K562 (cell line): ENCODE data around the gene IL1RAPL2. TPM values are rescaled to one million over a fixed set of nuclear protein-coding genes. Genes with fewer than 3 reads are reported as not detected.

ENCODE experiments used
- ATAC-seq: fragments of 200-7000 bp; cut with Tn5 transposase; 3 replicates; pipeline ENCODE4 v1.9.1; 2020; ENCODE audit warnings: moderate library complexity
- BruUV-seq: library from RNA; stranded (reverse); fragments of 400-500 nt; replicated peaks from 2 replicates; lab custom pipeline; 2021; lab: Mats Ljungman, UMichigan
- CTCF ChIA-PET: fragments of 300-600 bp; formaldehyde crosslinking; extraction: SDS; loops from one replicate; lab custom pipeline; 2021; ENCODE audit warnings: low intra/inter-chr PET ratio; lab: Yijun Ruan, JAX
- POLR2A ChIA-PET: fragments of 300-600, 350-650 bp; sonication (Branson Sonifier 250); formaldehyde crosslinking; extraction: SDS; loops from one replicate; lab custom pipeline; 2021; ENCODE audit warnings: antibody characterized with exemption, inconsistent platforms; lab: Yijun Ruan, JAX
- DNase-seq, 4 experiments: peaks; one replicate each; pipeline versions ENCODE4 v3.0.0 to v3.0.0-alpha.2; 2011 to 2018; ENCODE audit warnings: low spot score in 3 of 4, mixed read lengths in 3 of 4; ENCODE audit errors: extremely low read depth in 1 of 4
- FAIRE-seq: peaks from 2 replicates; lab custom pipeline; 2011; peaks lifted over from hg19 to GRCh38; lab: Jason Lieb, UNC
- H2AFZ ChIP-seq: 2 replicates; pipeline ENCODE4 v1.6.0; 2011; ENCODE audit warnings: low read depth, low read length, control low read depth, inconsistent platforms
- H3K27ac ChIP-seq: fragments of 200-600 bp; 3 replicates; pipeline ENCODE4 v1.8.0; 2011; ENCODE audit warnings: low read depth, mild to moderate bottlenecking, control low read depth, inconsistent platforms, low read length, moderate library complexity, mixed read lengths; ENCODE audit errors: extremely low read depth
- H3K27me3 ChIP-seq, 2 experiments: fragments of 300-600 bp in 1 of 2; 2 replicates in 1 of 2; 3 replicates in 1 of 2; pipeline versions ENCODE4 v1.6.0 to v1.8.0; 2011; ENCODE audit warnings: inconsistent platforms in 2 of 2, low read length in 2 of 2, mild to moderate bottlenecking in 1 of 2, mixed read lengths in 1 of 2, moderate library complexity in 1 of 2; ENCODE audit not compliant: control insufficient read depth in 2 of 2, insufficient read depth in 2 of 2
- H3K36me3 ChIP-seq: fragments of 300-600 bp; 3 replicates; pipeline ENCODE4 v1.8.0; 2011; ENCODE audit warnings: mild to moderate bottlenecking, low read length, inconsistent platforms; ENCODE audit not compliant: control insufficient read depth, insufficient read depth
- H3K4me1 ChIP-seq, 2 experiments: fragments of 200-600 bp in 1 of 2; replicated peaks in 1 of 2; 2 replicates in 1 of 2; 3 replicates in 1 of 2; pipeline versions ENCODE4 v1.5.1 to v1.8.0; 2011; ENCODE audit warnings: inconsistent platforms in 2 of 2, low read length in 2 of 2, mild to moderate bottlenecking in 1 of 2, mixed read lengths in 1 of 2, moderate library complexity in 1 of 2; ENCODE audit not compliant: control insufficient read depth in 2 of 2, insufficient read depth in 2 of 2
- H3K4me2 ChIP-seq: 2 replicates; pipeline ENCODE4 v1.6.1; 2011; ENCODE audit warnings: low read length, control low read depth, inconsistent platforms, mixed read lengths; ENCODE audit not compliant: insufficient read depth
- H3K4me3 ChIP-seq: fragments of 200-600 bp; sonication (generic), shearing (Covaris generic); 2 replicates; pipeline ENCODE4 v1.5.1; 2016; ENCODE audit warnings: control low read depth, inconsistent platforms
- H3K79me2 ChIP-seq: fragments of 200-600 bp; 3 replicates; pipeline ENCODE4 v1.8.0; 2011; ENCODE audit warnings: low read length, inconsistent platforms; ENCODE audit not compliant: control insufficient read depth, insufficient read depth
- H3K9ac ChIP-seq, 2 experiments: 2 replicates each; pipeline versions ENCODE4 v1.6.0 to v1.6.1; 2011; ENCODE audit warnings: low read depth in 2 of 2, low read length in 2 of 2, control low read depth in 1 of 2, inconsistent platforms in 1 of 2, mild to moderate bottlenecking in 1 of 2, mixed read lengths in 1 of 2; ENCODE audit not compliant: insufficient read depth in 1 of 2
- H3K9me1 ChIP-seq: one replicate; pipeline ENCODE4 v1.6.0; 2011; ENCODE audit warnings: inconsistent platforms, mild to moderate bottlenecking, low read length, moderate library complexity; ENCODE audit not compliant: control insufficient read depth, insufficient read depth
- H3K9me3 ChIP-seq: replicated peaks from 2 replicates; pipeline ENCODE4 v1.5.1; 2011; ENCODE audit warnings: low read depth, low read length, inconsistent platforms; ENCODE audit not compliant: control insufficient read depth, insufficient read depth
- H4K20me1 ChIP-seq: replicated peaks from 2 replicates; pipeline ENCODE4 v1.6.1; 2011; ENCODE audit warnings: low read length, inconsistent platforms, mixed read lengths; ENCODE audit not compliant: control insufficient read depth, insufficient read depth
- CHD2 ChIP-seq: IDR thresholded peaks from 2 replicates; pipeline ENCODE4 v1.6.1; 2011; ENCODE audit warnings: low read depth, low read length
- DPF2 ChIP-seq: fragments of 450-650 bp; IDR thresholded peaks from 2 replicates; pipeline ENCODE4 v1.6.1; 2016
- NCOA2 ChIP-seq, 2 experiments: fragments of 450-650 bp; IDR thresholded peaks; 2 replicates each; pipeline ENCODE4 v1.6.1; 2018; ENCODE audit warnings: mild to moderate bottlenecking in 2 of 2, moderate library complexity in 1 of 2; ENCODE audit not compliant: partially characterized antibody in 2 of 2
- TOE1 ChIP-seq, 2 experiments: fragments of 450-650 bp in 1 of 2; sonication (generic) in 1 of 2; formaldehyde crosslinking in 1 of 2; IDR thresholded peaks; 2 replicates each; pipeline versions ENCODE4 v1.7.1 to v1.8.0; 2016 to 2022; ENCODE audit warnings: borderline replicate concordance in 2 of 2, mild to moderate bottlenecking in 2 of 2, antibody characterized with exemption in 1 of 2, inconsistent platforms in 1 of 2, low read depth in 1 of 2, missing genetic modification reagents in 1 of 2, moderate library complexity in 1 of 2
- whole genome bisulfite sequencing: fragments of 100-300 bp; shearing (Covaris generic); methylation state at CpG from one replicate; pipeline ENCODE4 v1.1.6; 2016; ENCODE audit warnings: low coverage, mixed read lengths; ENCODE audit not compliant: insufficient coverage; ENCODE audit errors: missing lambda C conversion rate; 5-methylcytosine and 5-hydroxymethylcytosine counted together
- in situ Hi-C: fragments of 300-500 bp; cut with MboI; formaldehyde crosslinking; loops from 4 replicates; pipeline ENCODE4 v1.15.0; 2018; ENCODE audit warnings: inconsistent platforms, mixed read lengths
- intact Hi-C: fragments of 100-400 bp; cut with micrococcal nuclease; formaldehyde crosslinking; loops from 2 replicates; pipeline ENCODE4 v1.14.2; 2022
- polyA plus RNA-seq, 8 experiments: library from polyadenylated mRNA; depleted of rRNA in 4 of 8; stranded (reverse) in 5 of 8; unstranded in 3 of 8; fragments of >200 nt; fragmentation: Nextera tagmentation in 2 of 8; fragmentation: Illumina TruSeq in 1 of 8; extraction: Ambion mirVana in 2 of 8; extraction: Trizol in 1 of 8; gene quantifications; 2 replicates each; pipeline versions ENCODE4 v1.2.1 to v1.2.3, GENCODE V29; 2011 to 2014; ENCODE audit warnings: inconsistent platforms in 1 of 8, missing spikeins in 1 of 8
- total RNA-seq, 7 experiments: library from RNA; depleted of rRNA in 6 of 7; stranded (reverse); fragments of >200 nt in 6 of 7; fragmentation: Illumina TruSeq in 2 of 7; extraction: Trizol in 2 of 7; gene quantifications; 2 replicates each; pipeline versions ENCODE4 v1.2.1 to v1.2.3, GENCODE V29; 2011 to 2021; ENCODE audit warnings: low replicate concordance in 1 of 7
- TF ChIP-seq, protein P1 (sequence below): sonication (generic); formaldehyde crosslinking; IDR thresholded peaks from 2 replicates; pipeline ENCODE4 v1.8.0; 2022; ENCODE audit warnings: missing genetic modification reagents, mild to moderate bottlenecking, borderline replicate concordance
- TF ChIP-seq, protein P2 (sequence below), 2 experiments: fragments of 200-800 bp in 1 of 2; sonication (Bioruptor generic) in 1 of 2; sonication (generic) in 1 of 2; formaldehyde crosslinking in 1 of 2; IDR thresholded peaks in 1 of 2; conservative IDR thresholded peaks in 1 of 2; 2 replicates each; pipeline versions ENCODE4 v1.5.0 to v1.6.1; 2016 to 2020; ENCODE audit warnings: missing compliant biosample characterization in 1 of 2, missing genetic modification characterization in 1 of 2, missing genetic modification reagents in 1 of 2
- TF ChIP-seq, protein P3 (sequence below): fragments of 450-650 bp; IDR thresholded peaks from 2 replicates; pipeline ENCODE4 v1.6.1; 2016; ENCODE audit warnings: low read depth, mild to moderate bottlenecking, moderate library complexity

Gene IL1RAPL2
- total and polyA plus RNA-seq, 9 of the 15 experiments (the other 6 are each of a cell fraction or from before 2014, with no cell fraction given) = not detected

DNA sequence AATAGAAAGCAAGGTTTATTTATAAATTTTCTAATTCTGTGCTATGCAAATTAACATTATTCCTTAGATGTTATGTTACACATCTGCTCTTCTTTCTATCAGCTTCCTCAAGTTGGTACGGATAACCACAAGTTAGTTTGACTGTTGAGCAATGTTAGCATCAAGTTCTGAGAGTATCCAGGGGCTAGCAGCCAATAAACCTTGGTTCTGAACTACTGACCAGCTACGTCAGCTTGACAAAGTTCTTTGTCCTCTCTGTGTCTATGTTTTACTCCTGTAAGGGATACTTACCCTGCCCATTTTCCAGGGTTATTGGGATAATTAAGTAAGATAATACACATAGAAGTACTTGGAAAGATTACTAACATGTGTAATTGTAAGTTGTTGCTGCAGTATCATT is 662.6 kb downstream of the IL1RAPL2 start:
- Histone ChIP-seq H3K9me1 (no peaks in the 10 kb centered on the region), H3K4me2 (no peak overlapping the region), H3K9ac (no peak overlapping the region), H3K9me3 (no peaks in the 10 kb centered on the region), H3K27ac (no peak overlapping the region), H3K4me1 (no peaks in the 10 kb centered on the region), H2AFZ (no peak overlapping the region), H4K20me1 (no peaks in the 10 kb centered on the region), H3K27me3 (no peaks in the 10 kb centered on the region), H3K36me3 (no peaks in the 10 kb centered on the region), H3K79me2 (no peaks in the 10 kb centered on the region), H3K4me3 (no peak overlapping the region)
- WGBS = 0% methylated on average over 2 of the region's 2 CpGs
- ChIA-PET POLR2A (no interaction called here), CTCF (no interaction called here)
- in situ Hi-C loops = no loop called here
- ATAC-seq (no peak), FAIRE-seq (no peak), DNase-seq (no peak)
- intact Hi-C loops = no loop called here
- BruUV-seq = no TSS peak
- TF ChIP-seq, protein P1, sequence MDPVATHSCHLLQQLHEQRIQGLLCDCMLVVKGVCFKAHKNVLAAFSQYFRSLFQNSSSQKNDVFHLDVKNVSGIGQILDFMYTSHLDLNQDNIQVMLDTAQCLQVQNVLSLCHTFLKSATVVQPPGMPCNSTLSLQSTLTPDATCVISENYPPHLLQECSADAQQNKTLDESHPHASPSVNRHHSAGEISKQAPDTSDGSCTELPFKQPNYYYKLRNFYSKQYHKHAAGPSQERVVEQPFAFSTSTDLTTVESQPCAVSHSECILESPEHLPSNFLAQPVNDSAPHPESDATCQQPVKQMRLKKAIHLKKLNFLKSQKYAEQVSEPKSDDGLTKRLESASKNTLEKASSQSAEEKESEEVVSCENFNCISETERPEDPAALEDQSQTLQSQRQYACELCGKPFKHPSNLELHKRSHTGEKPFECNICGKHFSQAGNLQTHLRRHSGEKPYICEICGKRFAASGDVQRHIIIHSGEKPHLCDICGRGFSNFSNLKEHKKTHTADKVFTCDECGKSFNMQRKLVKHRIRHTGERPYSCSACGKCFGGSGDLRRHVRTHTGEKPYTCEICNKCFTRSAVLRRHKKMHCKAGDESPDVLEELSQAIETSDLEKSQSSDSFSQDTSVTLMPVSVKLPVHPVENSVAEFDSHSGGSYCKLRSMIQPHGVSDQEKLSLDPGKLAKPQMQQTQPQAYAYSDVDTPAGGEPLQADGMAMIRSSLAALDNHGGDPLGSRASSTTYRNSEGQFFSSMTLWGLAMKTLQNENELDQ (CRISPR knock-in tag) = no peak
- TF ChIP-seq, protein P2, sequence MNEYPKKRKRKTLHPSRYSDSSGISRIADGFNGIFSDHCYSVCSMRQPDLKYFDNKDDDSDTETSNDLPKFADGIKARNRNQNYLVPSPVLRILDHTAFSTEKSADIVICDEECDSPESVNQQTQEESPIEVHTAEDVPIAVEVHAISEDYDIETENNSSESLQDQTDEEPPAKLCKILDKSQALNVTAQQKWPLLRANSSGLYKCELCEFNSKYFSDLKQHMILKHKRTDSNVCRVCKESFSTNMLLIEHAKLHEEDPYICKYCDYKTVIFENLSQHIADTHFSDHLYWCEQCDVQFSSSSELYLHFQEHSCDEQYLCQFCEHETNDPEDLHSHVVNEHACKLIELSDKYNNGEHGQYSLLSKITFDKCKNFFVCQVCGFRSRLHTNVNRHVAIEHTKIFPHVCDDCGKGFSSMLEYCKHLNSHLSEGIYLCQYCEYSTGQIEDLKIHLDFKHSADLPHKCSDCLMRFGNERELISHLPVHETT (CRISPR knock-in tag; conservative IDR thresholded peaks at IDR 0.05 in 1 of 2, IDR thresholded peaks at IDR 0.05 in 1 of 2) = no peak
- no peak for TF ChIP-seq TOE1 (IDR thresholded peaks at IDR 0.05; ENCODE audit: borderline replicate concordance)
- no peak for TF ChIP-seq TOE1 (CRISPR knock-in tag; IDR thresholded peaks at IDR 0.05; ENCODE audit: borderline replicate concordance, low read depth)
- TF ChIP-seq, protein P3, sequence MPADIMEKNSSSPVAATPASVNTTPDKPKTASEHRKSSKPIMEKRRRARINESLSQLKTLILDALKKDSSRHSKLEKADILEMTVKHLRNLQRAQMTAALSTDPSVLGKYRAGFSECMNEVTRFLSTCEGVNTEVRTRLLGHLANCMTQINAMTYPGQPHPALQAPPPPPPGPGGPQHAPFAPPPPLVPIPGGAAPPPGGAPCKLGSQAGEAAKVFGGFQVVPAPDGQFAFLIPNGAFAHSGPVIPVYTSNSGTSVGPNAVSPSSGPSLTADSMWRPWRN = no peak
- no peak for TF ChIP-seq DPF2
- TF ChIP-seq CHD2 = no peak
- no peak for TF ChIP-seq NCOA2 (IDR thresholded peaks at IDR 0.05; ENCODE audit: partially characterized antibody in 2 of 2)
